H1 (cell line): ENCODE results near the gene VSTM2L. TPM values are rescaled to one million over a fixed set of nuclear protein-coding genes. Genes with fewer than 3 reads are reported as not detected.

Experiments
- CTCF ChIA-PET: fragments of 300-600 bp; sonication (Branson Sonifier 250); formaldehyde crosslinking; loops from one replicate; lab custom pipeline; 2021; ENCODE audit not compliant: partially characterized antibody; lab: Charles Lee
- POLR2A ChIA-PET: fragments of 300-600 bp; sonication (Branson Sonifier 250); formaldehyde crosslinking; loops from one replicate; lab custom pipeline; 2021; ENCODE audit warnings: inconsistent platforms; ENCODE audit not compliant: partially characterized antibody; lab: Charles Lee
- DNase-seq, 2 experiments: peaks; one replicate each; pipeline versions ENCODE4 v3.0.0 to v3.0.0-alpha.2; 2010 to 2022; ENCODE audit warnings: low spot score in 2 of 2, low read depth in 1 of 2, mixed read lengths in 1 of 2
- FAIRE-seq: peaks from 2 replicates; lab custom pipeline; 2011; peaks lifted over from hg19 to GRCh38; lab: Jason Lieb, UNC
- H2AFZ ChIP-seq: 2 replicates; pipeline ENCODE4 v1.8.1; 2012; ENCODE audit warnings: low read length, inconsistent platforms
- H2AK5ac ChIP-seq: 2 replicates; pipeline ENCODE4 v1.6.1; 2013; ENCODE audit warnings: low read depth, low read length
- H2BK120ac ChIP-seq: replicated peaks from 2 replicates; pipeline ENCODE3; 2013; ENCODE audit warnings: low read depth, low read length, inconsistent platforms
- H2BK12ac ChIP-seq: 2 replicates; pipeline ENCODE4 v1.6.1; 2013; ENCODE audit warnings: low read depth, low read length
- H2BK15ac ChIP-seq: 2 replicates; pipeline ENCODE4 v1.6.1; 2013; ENCODE audit warnings: low read length
- H2BK20ac ChIP-seq: 2 replicates; pipeline ENCODE4 v1.6.1; 2013; ENCODE audit warnings: low read length
- H2BK5ac ChIP-seq: 2 replicates; pipeline ENCODE4 v1.6.1; 2013; ENCODE audit warnings: low read depth, low read length
- H3K14ac ChIP-seq: 2 replicates; pipeline ENCODE4 v1.6.1; 2013; ENCODE audit warnings: inconsistent platforms; ENCODE audit not compliant: insufficient read length
- H3K18ac ChIP-seq: 2 replicates; pipeline ENCODE4 v1.6.1; 2013; ENCODE audit warnings: low read length; ENCODE audit errors: extremely low read depth
- H3K23ac ChIP-seq: 2 replicates; pipeline ENCODE4 v1.6.1; 2013; ENCODE audit warnings: inconsistent platforms; ENCODE audit not compliant: insufficient read length
- H3K23me2 ChIP-seq: 2 replicates; pipeline ENCODE4 v1.6.1; 2013; ENCODE audit warnings: low read depth, low read length
- H3K27ac ChIP-seq: 2 replicates; pipeline ENCODE4 v1.6.1; 2011; ENCODE audit warnings: low read depth, low read length, inconsistent platforms
- H3K27me3 ChIP-seq, 4 experiments: replicated peaks in 1 of 4; 1 replicate in 1 of 4; 2 replicates in 3 of 4; pipeline versions ENCODE4 v1.6.1 to v1.8.1; 2011 to 2013; ENCODE audit warnings: low read length in 3 of 4, mild to moderate bottlenecking in 3 of 4, inconsistent platforms in 2 of 4, mixed read lengths in 2 of 4, moderate library complexity in 1 of 4; ENCODE audit not compliant: control insufficient read depth in 3 of 4, insufficient read depth in 3 of 4; ENCODE audit errors: extremely low read depth in 1 of 4
- H3K36me3 ChIP-seq, 4 experiments: 2 replicates each; pipeline versions ENCODE4 v1.6.1 to v1.8.1; 2011 to 2013; ENCODE audit warnings: mild to moderate bottlenecking in 4 of 4, low read length in 3 of 4, moderate library complexity in 2 of 4, control low read depth in 1 of 4, inconsistent platforms in 1 of 4; ENCODE audit not compliant: insufficient read depth in 4 of 4, control insufficient read depth in 2 of 4
- H3K4ac ChIP-seq: replicated peaks from 2 replicates; pipeline ENCODE3; 2013; ENCODE audit warnings: low read length, low read depth, mixed read lengths, inconsistent platforms; ENCODE audit not compliant: insufficient read length
- H3K4me1 ChIP-seq, 4 experiments: replicated peaks in 1 of 4; 1 replicate in 1 of 4; 2 replicates in 3 of 4; pipeline versions ENCODE4 v1.6.1 to v1.8.1; 2011 to 2013; ENCODE audit warnings: low read length in 3 of 4, inconsistent platforms in 2 of 4, mixed read lengths in 1 of 4; ENCODE audit not compliant: insufficient read depth in 4 of 4, control insufficient read depth in 3 of 4
- H3K4me2 ChIP-seq, 2 experiments: 2 replicates each; pipeline versions ENCODE4 v1.6.1 to v1.8.1; 2011 to 2013; ENCODE audit warnings: low read depth in 2 of 2, low read length in 2 of 2, control low read depth in 1 of 2, inconsistent platforms in 1 of 2, mild to moderate bottlenecking in 1 of 2; ENCODE audit not compliant: insufficient read depth in 1 of 2
- H3K4me3 ChIP-seq, 4 experiments: fragments of 200-600, 300-600 bp in 1 of 4; sonication (generic), shearing (Covaris generic), sonication (Bioruptor Twin) in 1 of 4; 2 replicates each; pipeline versions ENCODE4 v1.5.1 to v1.8.1; 2011 to 2016; ENCODE audit warnings: low read length in 4 of 4, low read depth in 3 of 4, control low read depth in 2 of 4, inconsistent platforms in 2 of 4, mild to moderate bottlenecking in 2 of 4, mixed read lengths in 1 of 4, moderate library complexity in 1 of 4; ENCODE audit not compliant: insufficient read depth in 2 of 4; ENCODE audit errors: extremely low read depth in 1 of 4
- H3K56ac ChIP-seq: replicated peaks from 2 replicates; pipeline ENCODE3; 2013; ENCODE audit warnings: low read depth, mild to moderate bottlenecking, mixed read lengths, low read length, inconsistent platforms; ENCODE audit not compliant: insufficient read length
- H3K79me1 ChIP-seq: 2 replicates; pipeline ENCODE4 v1.6.1; 2013; ENCODE audit warnings: low read depth, low read length, control low read depth
- H3K79me2 ChIP-seq, 2 experiments: 2 replicates each; pipeline versions ENCODE4 v1.6.1 to v1.8.1; 2012 to 2013; ENCODE audit warnings: low read length in 2 of 2, mild to moderate bottlenecking in 2 of 2, inconsistent platforms in 1 of 2; ENCODE audit not compliant: insufficient read depth in 2 of 2, control insufficient read depth in 1 of 2
- H3K9ac ChIP-seq, 4 experiments: replicated peaks in 1 of 4; 1 replicate in 1 of 4; 2 replicates in 3 of 4; pipeline versions ENCODE4 v1.6.1 to v1.8.1; 2011 to 2013; ENCODE audit warnings: low read depth in 3 of 4, low read length in 3 of 4, control low read depth in 2 of 4, mild to moderate bottlenecking in 2 of 4, moderate library complexity in 2 of 4, inconsistent platforms in 1 of 4; ENCODE audit errors: extremely low read depth in 1 of 4
- H3K9me3 ChIP-seq, 2 experiments: 2 replicates each; pipeline versions ENCODE4 v1.6.1 to v1.8.1; 2012 to 2013; ENCODE audit warnings: mild to moderate bottlenecking in 2 of 2, moderate library complexity in 2 of 2, control low read depth in 1 of 2, inconsistent platforms in 1 of 2, low read depth in 1 of 2, low read length in 1 of 2, mixed read lengths in 1 of 2; ENCODE audit not compliant: insufficient read depth in 2 of 2
- H4K20me1 ChIP-seq, 2 experiments: replicated peaks in 1 of 2; 2 replicates each; pipeline versions ENCODE3 to v1.8.1; 2011 to 2013; ENCODE audit warnings: inconsistent platforms in 2 of 2, low read length in 2 of 2, mild to moderate bottlenecking in 1 of 2; ENCODE audit not compliant: insufficient read depth in 2 of 2, control insufficient read depth in 1 of 2
- H4K5ac ChIP-seq: 2 replicates; pipeline ENCODE4 v1.6.1; 2013; ENCODE audit warnings: low read length, low read depth, mixed read lengths, inconsistent platforms; ENCODE audit not compliant: insufficient read length
- H4K8ac ChIP-seq: 2 replicates; pipeline ENCODE4 v1.8.0; 2013; ENCODE audit warnings: mild to moderate bottlenecking, moderate library complexity, low read length, inconsistent platforms; ENCODE audit not compliant: insufficient read depth; ENCODE audit errors: extremely low read depth
- H4K91ac ChIP-seq: replicated peaks from 2 replicates; pipeline ENCODE3; 2013; ENCODE audit warnings: low read length, mixed read lengths, inconsistent platforms; ENCODE audit not compliant: insufficient read length
- CREB1 ChIP-seq: IDR thresholded peaks from 2 replicates; pipeline ENCODE4 v1.6.1; 2012; ENCODE audit warnings: inconsistent platforms
- HDAC2 ChIP-seq, 2 experiments: fragments of 300-600 bp in 1 of 2; sonication (generic) in 1 of 2; IDR thresholded peaks; 2 replicates each; pipeline ENCODE4 v1.6.1; 2011 to 2012; ENCODE audit warnings: low read depth in 2 of 2, low read length in 2 of 2, mild to moderate bottlenecking in 2 of 2, moderate library complexity in 2 of 2, borderline replicate concordance in 1 of 2, inconsistent platforms in 1 of 2
- HDAC6 ChIP-seq: IDR thresholded peaks from one replicate; pipeline ENCODE4 v1.7.1; 2012; ENCODE audit warnings: low read depth, mild to moderate bottlenecking, inconsistent platforms, low read length, moderate library complexity
- KDM5A ChIP-seq: fragments of 200-600 bp; IDR thresholded peaks from 2 replicates; pipeline ENCODE4 v1.7.1; 2012; ENCODE audit warnings: mild to moderate bottlenecking, low read length, inconsistent platforms, mixed read lengths
- SIRT6 ChIP-seq: IDR thresholded peaks from one replicate; pipeline ENCODE4 v1.7.1; 2012; ENCODE audit warnings: low read length, inconsistent platforms
- SP1 ChIP-seq: IDR thresholded peaks from 2 replicates; pipeline ENCODE4 v1.6.1; 2011; ENCODE audit warnings: low read depth, low read length
- WGBS, 2 experiments: shearing (Covaris generic) in 1 of 2; methylation state at CpG; one replicate each; pipeline versions ENCODE4 v1.1.6 to v1.1.7; 2013 to 2015; ENCODE audit warnings: low lambda C conversion rate in 2 of 2, mixed read lengths in 2 of 2, inconsistent platforms in 1 of 2, low coverage in 1 of 2, missing lambda C conversion rate in 1 of 2; ENCODE audit not compliant: insufficient replicate concordance in 2 of 2, insufficient coverage in 1 of 2, insufficient read length in 1 of 2; ENCODE audit errors: extremely low coverage in 1 of 2, missing lambda C conversion rate in 1 of 2; 5-methylcytosine and 5-hydroxymethylcytosine counted together
- polyA plus RNA-seq, 7 experiments: library from polyadenylated mRNA; depleted of rRNA in 3 of 7; stranded (reverse) in 5 of 7; unstranded in 2 of 7; fragments of >200 nt in 5 of 7; fragments of 200-250 nt in 2 of 7; gene quantifications; 1 replicate in 5 of 7; 2 replicates in 1 of 7; 4 replicates in 1 of 7; pipeline versions ENCODE4 v1.2.1 to v1.2.3, GENCODE V29; 2011 to 2013; ENCODE audit warnings: missing spikeins in 2 of 7, mixed read lengths in 2 of 7
- total RNA-seq: library from RNA; stranded (reverse); fragmentation: NEBNext Ultra II Directional; extraction: Animal tissue kit (Norgen Biotek cat#: 25700); gene quantifications from 2 replicates; pipeline ENCODE4 v1.2.1, GENCODE V29; 2021

Gene VSTM2L
- total and polyA plus RNA-seq, 2 of the 8 experiments (the other 6 are each of a cell fraction or from before 2014, with no cell fraction given) = 1.3 to 3.2 TPM

DNA sequence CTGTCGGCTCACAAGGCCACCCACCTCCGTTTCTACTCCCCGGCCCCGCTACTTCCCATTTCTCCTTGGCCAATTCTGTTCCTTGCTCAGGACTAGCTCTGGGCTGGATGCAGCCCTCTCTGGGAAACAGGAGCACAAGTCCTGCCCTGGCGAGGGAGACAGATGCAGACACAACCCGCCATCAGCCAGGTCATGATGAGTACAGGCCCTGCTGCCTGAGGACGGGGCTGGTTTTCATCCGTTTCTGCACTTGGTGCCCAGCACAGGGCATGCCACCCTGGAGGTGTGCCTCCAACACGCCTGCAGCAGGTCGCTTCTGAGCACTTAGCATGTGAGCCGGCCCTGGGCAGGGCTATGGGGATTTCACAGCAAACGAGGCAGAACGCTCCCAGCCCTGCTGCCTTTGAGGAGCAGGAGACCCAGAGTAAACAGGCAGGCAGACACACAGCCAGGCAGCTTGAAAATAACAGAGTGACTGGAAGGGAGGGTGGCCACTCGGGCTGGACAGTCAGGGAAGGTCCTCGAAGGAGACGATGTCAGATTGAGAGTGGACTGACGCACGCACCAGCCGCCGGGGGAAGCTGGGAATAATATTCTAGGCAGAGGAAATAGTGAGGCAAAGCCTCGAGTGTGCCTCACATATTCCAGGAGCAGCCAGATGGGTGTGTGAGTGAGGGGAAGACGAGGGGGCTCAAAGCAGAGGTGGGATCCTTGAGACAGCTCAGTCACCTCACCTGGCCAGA, 21.2 kb upstream of the VSTM2L start:
- Histone ChIP-seq H3K4me3 (no peak overlapping the region), H3K9me3 (no peaks in the 10 kb centered on the region), H2AK5ac (no peak overlapping the region), H3K23me2 (no peaks in the 10 kb centered on the region), H3K4me2 (no peak overlapping the region), H3K79me2 (no peaks in the 10 kb centered on the region), H3K27me3 (0 out of 7 replicates have a peak, but pooled peaks cover 0 to 2% (median 0%) of the 10 kb centered on the region in 4 experiments), H3K14ac (no peak overlapping the region), H2BK12ac (0 out of 2 replicates have a peak overlapping the region, but pooled peaks have one; percentile 17), H4K91ac (no peak overlapping the region), H3K18ac (no peak overlapping the region; the same call in 1 of the 2 replicates), H3K23ac (no peak overlapping the region), H4K8ac (no peak overlapping the region; the same call in 1 of the 2 replicates), H3K36me3 (no peaks in the 10 kb centered on the region), H3K4me1 (peaks cover 0 to 3% (median 0%) of the 10 kb centered on the region in 4 experiments; a peak in 1 of 7 replicates), H3K9ac (no peak overlapping the region), H3K4ac (no peak overlapping the region), H4K20me1 (no peaks in the 10 kb centered on the region), H2AFZ (no peak overlapping the region), H3K27ac (no peak overlapping the region), H2BK120ac (no peak overlapping the region), H2BK15ac (no peak overlapping the region), H3K79me1 (no peaks in the 10 kb centered on the region), H4K5ac (no peak overlapping the region), H2BK20ac (no peak overlapping the region), H3K56ac (no peak overlapping the region), H2BK5ac (no peak overlapping the region)
- ChIA-PET POLR2A (no interaction called here), CTCF (interaction anchor here (0.6 to 2.6 kb wide), 6 partner anchors 10 to 295 kb away, joined by 3 to 9 read pairs (median 4); no protein-coding TSS in a partner anchor)
- DNase-seq (no peak), FAIRE-seq (no peak)
- TF ChIP-seq HDAC6 = no peak
- TF ChIP-seq KDM5A = no peak
- TF ChIP-seq CREB1 = no peak
- TF ChIP-seq HDAC2 (IDR thresholded peaks at IDR 0.05; ENCODE audit: borderline replicate concordance in 1 of 2, low read depth in 2 of 2, low read length in 2 of 2) = no peak
- no peak for TF ChIP-seq SIRT6
- no peak for TF ChIP-seq SP1
- 93% methylated on average over 21 of the region's 22 CpGs; no CpG with 5 or more reads in 1 of the 2 experiments for WGBS, 2 experiments
